HL-60 (cell line): ENCODE results near the gene KDM5B.

Source experiments
- DNase-seq, 2 experiments: peaks; one replicate each; pipeline ENCODE4 v3.0.0-alpha.2; 2010 to 2020; ENCODE audit warnings: low read depth in 1 of 2, low spot score in 1 of 2
- H3K27ac ChIP-seq: fragments of 250-450 bp; sonication (Bioruptor Pico); replicated peaks from 2 replicates; pipeline ENCODE4 v1.5.1; 2020; ENCODE audit warnings: mild to moderate bottlenecking, moderate library complexity
- H3K27me3 ChIP-seq: fragments of 250-450 bp; sonication (Bioruptor Pico); 2 replicates; pipeline ENCODE4 v1.5.1; 2021; ENCODE audit warnings: mild to moderate bottlenecking, moderate library complexity; ENCODE audit not compliant: insufficient read depth, poor library complexity, severe bottlenecking
- H3K4me3 ChIP-seq: replicated peaks from 2 replicates; pipeline ENCODE4 v1.5.1; 2011; ENCODE audit warnings: mild to moderate bottlenecking, control low read depth, low read length; ENCODE audit not compliant: insufficient read depth
- CTCF ChIP-seq: IDR thresholded peaks from one replicate; pipeline ENCODE4 v1.5.1; 2011; ENCODE audit warnings: low read length, control low read depth, inconsistent platforms; ENCODE audit not compliant: insufficient read depth
- GABPA ChIP-seq: IDR thresholded peaks from 2 replicates; pipeline ENCODE4 v1.6.1; 2012; ENCODE audit warnings: low read depth
- POLR2AphosphoS5 ChIP-seq: IDR thresholded peaks from 2 replicates; pipeline ENCODE4 v1.6.1; 2012; ENCODE audit warnings: low read depth
- REST ChIP-seq: IDR thresholded peaks from 2 replicates; pipeline ENCODE4 v1.6.1; 2012; ENCODE audit warnings: low read depth; ENCODE audit not compliant: insufficient replicate concordance
- SPI1 ChIP-seq: IDR thresholded peaks from 2 replicates; pipeline ENCODE4 v1.6.1; 2012; ENCODE audit warnings: low read depth, mild to moderate bottlenecking, borderline replicate concordance

KDM5B gene

GRCh38 chr1:202689493-202690342, 118.5 kb downstream of the KDM5B start:
- DNase-seq: no peak
- Histone ChIP-seq H3K27ac (no peak overlapping the region), H3K4me3 (no peak overlapping the region), H3K27me3 (peaks cover 7% of the 10 kb centered on the region)
- TF ChIP-seq POLR2AphosphoS5: no peak
- TF ChIP-seq CTCF: no peak
- peak; percentile 77 for TF ChIP-seq REST

GRCh38 chr1:202689082-202689481, 119.1 kb downstream of the KDM5B start:
- DNase-seq: no peak
- TF ChIP-seq REST (no peak), POLR2AphosphoS5 (no peak), GABPA (no peak), SPI1 (no peak), CTCF (no peak)
- peaks cover 7% of the 10 kb centered on the region for H3K27me3 ChIP-seq
- no peak overlapping the region for H3K27ac ChIP-seq
- no peak overlapping the region for H3K4me3 ChIP-seq

- Histone ChIP-seq H3K27me3 (peaks cover 7% of the 10 kb centered on the region), H3K27ac (no peak overlapping the region), H3K4me3 (no peak overlapping the region)
- TF ChIP-seq SPI1 (no peak), GABPA (no peak), POLR2AphosphoS5 (no peak), REST (no peak), CTCF (no peak)
- no peak for DNase-seq
Measured at GRCh38 chr1:202688401-202688800, 119.8 kb downstream of the KDM5B start.
